AG09319 (cell line): ENCODE results near the gene SLC7A8.

Experiments used
- DNase-seq: peaks from one replicate; pipeline ENCODE4 v3.0.0-alpha.2; 2010; ENCODE audit warnings: low read depth; ENCODE audit errors: extremely low read depth
- TF ChIP-seq, protein P1 (sequence below): IDR thresholded peaks from 2 replicates; pipeline ENCODE4 v1.5.1; 2011; ENCODE audit warnings: low read depth, mild to moderate bottlenecking, inconsistent platforms, low read length, moderate library complexity

SLC7A8 gene

GRCh38 chr14:23139874-23140273, 43.6 kb downstream of the SLC7A8 start:
- DNase-seq = no peak
- TF ChIP-seq, protein P1, sequence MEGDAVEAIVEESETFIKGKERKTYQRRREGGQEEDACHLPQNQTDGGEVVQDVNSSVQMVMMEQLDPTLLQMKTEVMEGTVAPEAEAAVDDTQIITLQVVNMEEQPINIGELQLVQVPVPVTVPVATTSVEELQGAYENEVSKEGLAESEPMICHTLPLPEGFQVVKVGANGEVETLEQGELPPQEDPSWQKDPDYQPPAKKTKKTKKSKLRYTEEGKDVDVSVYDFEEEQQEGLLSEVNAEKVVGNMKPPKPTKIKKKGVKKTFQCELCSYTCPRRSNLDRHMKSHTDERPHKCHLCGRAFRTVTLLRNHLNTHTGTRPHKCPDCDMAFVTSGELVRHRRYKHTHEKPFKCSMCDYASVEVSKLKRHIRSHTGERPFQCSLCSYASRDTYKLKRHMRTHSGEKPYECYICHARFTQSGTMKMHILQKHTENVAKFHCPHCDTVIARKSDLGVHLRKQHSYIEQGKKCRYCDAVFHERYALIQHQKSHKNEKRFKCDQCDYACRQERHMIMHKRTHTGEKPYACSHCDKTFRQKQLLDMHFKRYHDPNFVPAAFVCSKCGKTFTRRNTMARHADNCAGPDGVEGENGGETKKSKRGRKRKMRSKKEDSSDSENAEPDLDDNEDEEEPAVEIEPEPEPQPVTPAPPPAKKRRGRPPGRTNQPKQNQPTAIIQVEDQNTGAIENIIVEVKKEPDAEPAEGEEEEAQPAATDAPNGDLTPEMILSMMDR = no peak

GRCh38 chr14:23137813-23138535, 45.5 kb downstream of the SLC7A8 start:
- no peak for DNase-seq
- TF ChIP-seq, protein P1 = no peak

GRCh38 chr14:23137192-23137812, 46.2 kb downstream of the SLC7A8 start:
- no peak for DNase-seq
- TF ChIP-seq, protein P1 = no peak

DNA sequence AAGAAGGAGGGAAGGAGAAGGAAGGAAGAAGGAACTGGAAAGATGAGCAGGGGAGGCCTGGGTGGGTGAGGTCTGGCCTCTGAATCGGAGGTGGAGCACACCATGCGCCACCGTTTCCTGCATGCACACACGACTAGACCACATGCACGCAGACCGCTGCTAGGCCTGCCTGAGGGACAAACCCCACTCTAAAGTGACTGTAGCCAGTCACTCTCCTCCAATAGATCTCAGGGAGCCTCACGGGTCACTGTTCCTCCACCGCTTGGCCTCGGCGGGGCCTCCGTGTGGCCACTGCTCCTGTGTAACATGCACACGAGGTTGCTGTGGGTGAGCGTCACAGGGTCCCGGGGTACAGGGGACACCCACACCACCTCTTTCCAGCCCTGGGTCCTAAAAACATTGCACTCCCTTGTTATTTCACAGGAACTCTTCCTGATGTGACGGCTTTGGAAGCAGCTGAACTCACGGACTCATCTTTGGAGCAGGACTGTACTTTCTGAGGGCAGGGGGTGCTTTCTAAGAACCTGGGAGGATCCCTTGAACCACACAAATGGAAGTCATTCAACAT, 46.8 kb downstream of the SLC7A8 start:
- TF ChIP-seq, protein P1 = no peak
- DNase-seq = no peak

GRCh38 chr14:23132970-23133369, 50.5 kb downstream of the SLC7A8 start:
- TF ChIP-seq, protein P1 = no peak
- DNase-seq = no peak

DNA sequence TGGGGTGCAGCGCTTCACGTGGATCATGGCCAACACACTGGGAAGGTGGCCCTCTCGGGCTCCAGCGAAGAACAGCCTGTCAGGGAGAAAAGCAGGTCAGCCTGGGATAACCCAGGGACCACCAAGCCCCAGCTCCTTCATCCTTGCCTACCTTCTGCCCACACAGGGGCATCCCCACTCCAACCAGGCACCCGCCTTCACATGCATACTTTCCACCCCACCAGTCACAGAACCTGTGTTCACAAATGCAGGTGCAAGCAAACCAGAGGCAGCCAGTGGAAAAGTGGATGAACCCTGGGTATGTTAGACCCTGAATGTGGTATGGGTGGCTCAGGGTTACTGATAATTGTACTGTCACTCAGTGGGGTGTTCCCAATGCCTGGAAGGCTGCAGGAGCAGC, 52.0 kb downstream of the SLC7A8 start:
- DNase-seq = no peak
- TF ChIP-seq, protein P1 = no peak

GRCh38 chr14:23130871-23131270, 52.6 kb downstream of the SLC7A8 start:
- TF ChIP-seq, protein P1 = no peak
- DNase-seq = no peak
